GM12892 (cell line): ENCODE results near the gene PSPC1.

Experiments
- POLR2A ChIP-seq: IDR thresholded peaks from 2 replicates; pipeline ENCODE4 v1.6.1; 2011; ENCODE audit warnings: low read depth, low read length, control low read depth
- POLR2AphosphoS5 ChIP-seq: IDR thresholded peaks from 2 replicates; pipeline ENCODE4 v1.6.1; 2011; ENCODE audit warnings: low read depth, low read length, control low read depth

- TF ChIP-seq POLR2A (no peak), POLR2AphosphoS5 (no peak)
These were observed 39.9 kb upstream of the PSPC1 start for GRCh38 chr13:19822673-19823072.
